ENCODE data around the gene SLC25A20.

DNA sequence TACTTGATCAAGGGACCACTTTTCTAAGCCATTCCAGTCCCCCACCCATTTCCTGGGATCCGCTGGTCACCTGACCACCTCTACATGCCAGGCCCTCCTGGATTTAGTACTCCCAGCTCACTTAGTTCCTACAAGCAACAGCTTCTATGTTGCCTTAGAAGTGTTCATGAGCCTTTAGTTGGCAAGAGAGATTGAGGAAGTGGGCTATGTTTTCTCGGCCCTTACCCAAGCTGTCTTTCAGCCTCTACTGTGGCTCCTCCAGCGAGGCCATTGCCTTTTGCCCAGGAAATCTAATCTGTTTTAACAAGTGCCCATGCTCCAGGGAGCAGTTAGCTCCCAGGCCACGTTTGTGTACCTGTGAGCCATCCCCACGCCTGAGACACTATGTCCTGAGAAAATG is 46.5 kb downstream of the SLC25A20 start:
- no peak for TF ChIP-seq ZNF274 (IDR thresholded peaks at IDR 0.05; ENCODE audit: low read depth, low read length)
- no peak for TF ChIP-seq YY1 (IDR thresholded peaks at IDR 0.05; ENCODE audit: insufficient read depth, insufficient read length)
